Testis (tissue), 3 donors: Measurements from ENCODE around the gene GRAP. TPM values are rescaled to one million over a fixed set of nuclear protein-coding genes. Genes with fewer than 3 reads are reported as not detected.
A peak's percentile ranks its signal among the peaks of the same experiment; 100 is the strongest.
"Not testable (repeated sequence)": the region's sequence is repeated elsewhere in the genome, so short reads cannot be mapped to it uniquely, and the experiment has no call there.

Experiments used
- DNase-seq: peaks from one replicate; pipeline ENCODE4 v3.0.0-alpha.2; 2019
- H3K27ac ChIP-seq, 2 donors: fragments of 200-600 bp; sonication (generic); one replicate each; pipeline ENCODE4 v1.5.1; 2019
- H3K27me3 ChIP-seq: fragments of 200-600 bp; sonication (generic); one replicate; pipeline ENCODE4 v1.5.1; 2019
- H3K36me3 ChIP-seq: fragments of 200-600 bp; sonication (generic); one replicate; pipeline ENCODE4 v1.5.1; 2017; ENCODE audit warnings: low read depth; ENCODE audit errors: missing control alignments
- H3K4me1 ChIP-seq: fragments of 200-600 bp; sonication (generic); one replicate; pipeline ENCODE4 v1.5.1; 2019
- H3K4me3 ChIP-seq, 2 donors: fragments of 200-600 bp; sonication (generic); one replicate each; pipeline ENCODE4 v1.5.1; 2017 to 2019
- H3K9me3 ChIP-seq: fragments of 200-600 bp; sonication (generic); one replicate; pipeline ENCODE4 v1.5.1; 2017
- WGBS, 2 donors: methylation state at CpG; one replicate each; pipeline ENCODE4 v1.1.5; 2018; 5-methylcytosine and 5-hydroxymethylcytosine counted together
- intact Hi-C: fragments of 100-400 bp; cut with DNase I; formaldehyde crosslinking; loops from one replicate; pipeline ENCODE4 v1.15.1; 2023; ENCODE audit warnings: low total_unique reads
- polyA plus RNA-seq: library from polyadenylated mRNA; stranded (reverse); fragments of 350-450 nt; fragmentation: Illumina TruSeq; extraction: RNeasy Lipid Tissue Mini Kit (QIAGEN cat#74804); gene quantifications from one replicate; pipeline ENCODE4 v1.2.3, GENCODE V29; 2014; ENCODE audit warnings: low read depth, low replicate concordance; ENCODE audit not compliant: insufficient read depth
- total RNA-seq, 2 donors: library from RNA; depleted of rRNA; stranded (reverse); fragments of >200 nt; gene quantifications; one replicate each; pipeline ENCODE4 v1.2.3, GENCODE V29; 2016

GRAP gene
- total and polyA plus RNA-seq, 3 donors from 2014 or later, result 5.3 to 13.2 (median 7.2) TPM

DNA sequence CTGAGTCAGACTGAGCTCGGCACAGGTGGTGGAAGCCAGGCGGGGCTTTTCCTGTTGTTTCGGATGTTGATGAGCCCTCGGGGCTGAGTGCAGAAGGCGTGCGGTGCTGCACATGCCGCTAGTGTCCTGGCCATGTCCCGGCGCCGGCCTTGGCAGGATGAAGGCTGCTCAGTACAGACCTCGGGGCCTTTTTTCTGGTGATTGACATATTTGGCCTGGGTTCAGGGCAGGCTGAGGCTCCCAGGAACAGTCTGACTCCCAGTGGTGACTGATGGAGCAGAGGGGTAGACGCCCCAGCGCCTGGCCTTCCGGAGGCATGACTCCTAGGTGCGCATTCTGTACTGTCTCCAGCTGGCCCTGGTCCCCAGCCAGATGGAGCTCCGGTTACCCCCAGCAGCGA is 8.8 kb downstream of the GRAP start:
- WGBS, 2 donors, result no CpG with 5 or more reads among the region's 17 CpGs
- H3K36me3 ChIP-seq, H3K4me1 ChIP-seq, H3K27ac ChIP-seq, DNase-seq, H3K9me3 ChIP-seq, H3K4me3 ChIP-seq, intact Hi-C loops, H3K27me3 ChIP-seq: not testable (repeated sequence)

DNA sequence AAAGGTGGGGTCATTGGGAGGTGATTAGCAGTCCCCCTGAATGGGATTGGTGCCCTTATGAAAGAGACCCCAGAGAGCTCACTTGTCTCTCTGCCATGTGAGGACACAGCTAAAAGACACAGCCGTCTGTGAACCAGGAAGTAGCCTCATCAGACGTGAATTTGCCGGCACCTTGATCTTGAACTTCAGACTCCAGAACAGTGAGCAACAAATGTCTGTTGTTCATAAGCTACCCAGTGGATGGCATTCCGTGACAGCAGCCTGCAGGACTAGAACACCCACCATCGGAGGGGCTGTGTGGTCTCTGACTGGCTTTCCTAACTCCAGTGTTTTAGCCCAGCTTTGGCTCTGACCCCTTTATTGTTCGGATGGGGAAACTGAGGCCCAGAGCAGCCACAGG is 9.2 kb downstream of the GRAP start:
- H3K9me3 ChIP-seq, H3K27ac ChIP-seq, H3K4me3 ChIP-seq, H3K36me3 ChIP-seq, DNase-seq, intact Hi-C loops, H3K4me1 ChIP-seq, H3K27me3 ChIP-seq: not testable (repeated sequence)
- WGBS, 2 donors, result 34% methylated on average over 3 of the region's 6 CpGs; no CpG with 5 or more reads in 1 of the 2 donors

DNA sequence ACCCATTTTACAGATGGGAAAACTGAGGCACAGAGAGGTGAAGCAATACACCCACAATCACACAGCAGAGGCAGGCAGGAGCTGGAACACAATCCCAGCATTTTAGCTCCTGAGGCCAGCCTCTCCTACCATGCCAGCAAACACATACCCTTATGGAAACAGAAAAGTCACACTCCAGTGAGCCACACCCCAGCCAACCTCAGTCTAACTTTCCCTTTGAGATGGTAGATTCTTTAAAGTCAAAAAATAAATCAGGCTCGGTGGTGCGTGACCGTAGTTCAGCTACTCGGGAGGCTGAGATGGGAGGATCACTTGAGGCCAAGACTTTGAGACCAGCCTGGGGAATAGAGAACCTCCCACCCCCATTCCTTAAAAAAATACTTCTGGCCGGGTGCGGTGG is 10.6 kb downstream of the GRAP start:
- H3K9me3 ChIP-seq, H3K27me3 ChIP-seq, H3K4me1 ChIP-seq, H3K27ac ChIP-seq, H3K4me3 ChIP-seq, DNase-seq, intact Hi-C loops, H3K36me3 ChIP-seq: not testable (repeated sequence)
- WGBS, 2 donors, result no CpG with 5 or more reads among the region's 6 CpGs

DNA sequence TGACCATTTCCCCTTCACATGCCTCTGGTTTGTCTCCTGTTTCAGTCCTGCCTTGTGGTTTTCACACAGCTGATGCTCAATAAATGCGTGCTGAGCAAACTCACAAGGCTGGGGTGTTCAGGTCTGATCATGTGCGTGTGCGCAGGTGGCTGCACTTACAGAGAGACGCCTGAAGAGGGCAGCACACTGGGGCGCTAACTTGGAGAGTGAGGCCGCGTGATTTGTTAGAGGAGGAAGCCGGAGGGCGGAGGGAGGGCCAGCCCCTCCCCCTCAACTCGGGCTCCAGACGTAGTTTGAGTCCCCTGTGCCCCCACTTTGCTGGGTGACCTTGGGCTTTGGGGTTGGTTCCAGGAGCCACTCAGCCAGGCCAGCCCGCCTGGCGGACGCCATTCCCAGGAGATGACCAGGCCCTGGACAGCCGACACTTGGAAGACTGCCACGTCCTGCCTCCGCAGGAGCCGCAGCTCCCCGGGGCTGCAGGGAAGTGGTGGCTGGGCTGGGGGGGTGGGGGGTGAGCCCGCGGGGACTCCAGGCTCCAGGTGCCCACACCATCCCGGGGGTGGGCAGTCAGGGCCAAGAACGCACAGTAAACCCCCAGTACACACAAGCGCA is 14.3 kb downstream of the GRAP start:
- H3K4me3 ChIP-seq, intact Hi-C loops, DNase-seq, H3K4me1 ChIP-seq, H3K27me3 ChIP-seq, H3K9me3 ChIP-seq, H3K27ac ChIP-seq, H3K36me3 ChIP-seq: not testable (repeated sequence)
- WGBS, 2 donors, result no CpG with 5 or more reads among the region's 24 CpGs

DNA sequence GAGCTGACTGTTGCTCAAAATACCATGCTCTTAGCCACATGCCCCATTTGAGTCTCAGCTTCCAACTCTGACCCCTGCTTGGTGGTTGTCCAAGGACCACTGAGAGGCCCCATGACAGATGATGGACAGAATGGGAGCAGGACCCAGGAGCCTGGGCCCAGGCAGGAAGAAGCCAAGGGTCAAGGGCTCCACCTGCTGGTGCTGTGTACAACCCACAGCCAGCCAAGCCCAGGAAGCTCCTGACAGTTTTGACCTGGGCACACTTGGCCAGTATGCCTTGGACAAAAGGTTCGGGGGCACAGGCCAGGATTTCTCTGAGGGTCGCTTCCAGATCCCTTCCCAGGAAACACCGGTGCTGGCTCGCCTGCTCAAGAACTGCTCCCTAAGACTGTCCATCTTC is 15.0 kb downstream of the GRAP start:
- H3K4me1 ChIP-seq, H3K4me3 ChIP-seq, H3K27ac ChIP-seq, H3K9me3 ChIP-seq, intact Hi-C loops, H3K27me3 ChIP-seq, H3K36me3 ChIP-seq: not testable (repeated sequence)
- peak; percentile 70 for DNase-seq
- no CpG with 5 or more reads among the region's 4 CpGs for WGBS, 2 donors

DNA sequence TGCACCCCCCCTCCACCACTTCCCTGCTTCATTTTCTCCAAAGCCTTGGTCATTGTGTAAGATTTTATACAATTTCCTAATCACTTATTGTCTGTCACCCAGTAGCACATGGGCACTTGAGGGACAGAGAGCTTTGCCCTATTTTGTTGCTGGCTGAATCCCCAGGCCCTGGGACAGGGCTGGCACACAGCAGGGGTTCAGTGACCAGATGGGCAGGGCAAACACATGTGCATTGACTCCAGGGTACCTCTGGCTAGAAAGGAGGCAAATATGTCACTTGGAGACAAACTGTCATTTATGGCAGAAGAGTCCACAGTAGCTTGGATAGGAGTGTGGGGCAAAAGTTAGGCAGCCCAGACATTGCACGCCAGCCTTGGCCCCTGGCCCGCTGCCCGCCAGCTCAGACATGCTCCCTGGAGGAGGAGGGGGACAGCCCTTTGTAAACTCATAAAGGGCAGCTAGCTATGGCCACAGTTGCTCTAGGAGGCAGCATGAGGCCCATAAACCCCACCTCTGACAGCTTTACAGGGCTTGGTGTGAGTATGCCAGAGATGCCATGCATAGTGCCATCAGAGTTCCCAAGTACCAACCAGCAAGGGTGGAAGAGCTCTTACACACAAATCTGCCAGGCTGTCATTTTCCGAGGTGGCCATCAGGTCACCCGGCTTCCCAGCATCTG is 15.8 kb downstream of the GRAP start:
- H3K27me3 ChIP-seq, DNase-seq, H3K36me3 ChIP-seq, H3K9me3 ChIP-seq, intact Hi-C loops, H3K27ac ChIP-seq, H3K4me1 ChIP-seq, H3K4me3 ChIP-seq: not testable (repeated sequence)
- WGBS, 2 donors, result no CpG with 5 or more reads among the region's 5 CpGs

DNA sequence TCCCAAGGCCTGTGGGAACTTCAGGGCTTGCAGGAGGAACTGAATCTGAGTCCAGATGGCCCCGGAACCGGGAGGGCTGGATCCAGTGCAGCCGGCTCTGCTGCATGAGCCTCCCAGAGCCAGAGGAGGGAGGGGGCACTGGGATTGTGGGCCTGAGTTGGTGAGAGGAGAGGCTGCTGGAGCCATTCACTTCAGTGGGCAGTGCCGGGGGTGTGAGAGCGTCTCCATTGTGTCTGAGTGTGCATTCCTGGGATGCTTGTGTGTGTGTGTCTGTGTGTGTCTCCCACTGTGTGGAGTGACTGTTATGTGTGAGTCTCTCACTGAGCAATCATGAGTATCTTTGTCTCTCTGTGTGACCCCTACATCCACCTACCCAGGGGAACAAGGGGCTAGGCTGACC is 17.0 kb downstream of the GRAP start:
- H3K27me3 ChIP-seq, H3K27ac ChIP-seq, H3K9me3 ChIP-seq, H3K4me3 ChIP-seq, DNase-seq, H3K36me3 ChIP-seq, intact Hi-C loops, H3K4me1 ChIP-seq: not testable (repeated sequence)
- WGBS, 2 donors, result no CpG with 5 or more reads among the region's 5 CpGs

DNA sequence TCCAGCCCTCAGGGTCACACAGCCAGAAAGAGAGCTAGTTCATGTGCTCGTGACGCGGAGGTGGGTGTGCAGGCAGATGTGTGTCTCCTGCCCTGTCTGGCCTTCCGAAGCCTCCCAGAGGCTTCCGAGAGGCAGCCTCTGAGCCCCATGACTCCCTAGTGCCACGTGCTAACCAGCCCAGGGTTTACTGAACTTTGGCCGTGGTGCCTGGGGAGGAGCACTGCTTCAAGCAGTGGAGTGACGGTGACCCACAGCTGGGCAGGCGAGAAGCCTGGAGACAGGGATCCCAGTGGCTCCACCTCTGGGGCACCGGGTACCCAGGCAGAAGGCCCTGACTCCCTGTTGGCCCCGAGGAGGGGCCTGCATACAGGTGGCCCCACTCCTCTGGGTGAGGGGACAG is 18.1 kb downstream of the GRAP start:
- H3K36me3 ChIP-seq, intact Hi-C loops, H3K9me3 ChIP-seq, H3K27ac ChIP-seq, H3K4me3 ChIP-seq, DNase-seq, H3K4me1 ChIP-seq, H3K27me3 ChIP-seq: not testable (repeated sequence)
- no CpG with 5 or more reads among the region's 11 CpGs for WGBS, 2 donors
